Measurements from ENCODE around the gene SPPL3. TPM values are rescaled to one million over a fixed set of nuclear protein-coding genes. Genes with fewer than 3 reads are reported as not detected.

The SPPL3 gene
- polyA plus RNA-seq, 1 of the 3 experiments (the other 2 are of a cell fraction), result 18.8 TPM

DNA sequence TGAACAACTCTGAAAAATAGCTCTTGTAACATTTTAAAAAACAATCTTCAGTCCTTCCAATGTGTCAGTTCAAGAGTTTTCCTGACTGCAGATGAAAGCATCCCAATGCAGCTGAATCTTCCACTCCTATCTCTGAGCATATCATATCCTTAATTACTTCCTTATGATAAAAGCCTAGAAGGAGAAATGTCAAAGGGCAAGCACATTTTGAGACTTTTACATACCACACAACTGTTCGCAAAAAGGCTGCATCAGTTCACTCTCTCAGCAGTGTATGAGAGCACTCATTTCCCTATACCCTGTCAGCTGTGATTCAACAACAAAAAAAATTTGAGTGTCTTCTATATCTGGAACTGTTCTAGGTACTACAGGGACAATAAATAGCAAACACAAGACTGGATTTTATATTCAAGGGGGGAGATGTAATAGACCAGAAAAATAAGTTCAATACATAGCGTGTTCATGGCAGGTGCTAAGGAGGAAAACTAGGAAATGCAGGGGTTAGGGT lies 112.4 kb downstream of the SPPL3 start:
- peaks cover 9% of the 10 kb centered on the region; the same call in 1 of the 2 replicates for H3K79me2 ChIP-seq (ENCODE audit: insufficient read depth)
- H3K4me1 ChIP-seq (ENCODE audit: control insufficient read depth in 1 of 2, insufficient read depth in 2 of 2, low read depth in 1 of 2, low read length in 1 of 2), result no peaks in the 10 kb centered on the region; a peak in 1 of 4 replicates
- POLR2A ChIA-PET, result no interaction called here
- no peak overlapping the region for H3K4me3 ChIP-seq (ENCODE audit: low read depth in 2 of 2, low read length in 1 of 2)
- TF ChIP-seq, protein P1, sequence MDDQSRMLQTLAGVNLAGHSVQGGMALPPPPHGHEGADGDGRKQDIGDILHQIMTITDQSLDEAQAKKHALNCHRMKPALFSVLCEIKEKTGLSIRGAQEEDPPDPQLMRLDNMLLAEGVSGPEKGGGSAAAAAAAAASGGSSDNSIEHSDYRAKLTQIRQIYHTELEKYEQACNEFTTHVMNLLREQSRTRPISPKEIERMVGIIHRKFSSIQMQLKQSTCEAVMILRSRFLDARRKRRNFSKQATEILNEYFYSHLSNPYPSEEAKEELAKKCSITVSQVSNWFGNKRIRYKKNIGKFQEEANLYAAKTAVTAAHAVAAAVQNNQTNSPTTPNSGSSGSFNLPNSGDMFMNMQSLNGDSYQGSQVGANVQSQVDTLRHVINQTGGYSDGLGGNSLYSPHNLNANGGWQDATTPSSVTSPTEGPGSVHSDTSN (IDR thresholded peaks at IDR 0.05), result no peak
- TF ChIP-seq FOSL2 (IDR thresholded peaks at IDR 0.05; ENCODE audit: borderline replicate concordance, low read depth), result no peak
- no peak for TF ChIP-seq CHD2 (IDR thresholded peaks at IDR 0.05; ENCODE audit: low read length, partially characterized antibody)
- TF ChIP-seq, protein P2, sequence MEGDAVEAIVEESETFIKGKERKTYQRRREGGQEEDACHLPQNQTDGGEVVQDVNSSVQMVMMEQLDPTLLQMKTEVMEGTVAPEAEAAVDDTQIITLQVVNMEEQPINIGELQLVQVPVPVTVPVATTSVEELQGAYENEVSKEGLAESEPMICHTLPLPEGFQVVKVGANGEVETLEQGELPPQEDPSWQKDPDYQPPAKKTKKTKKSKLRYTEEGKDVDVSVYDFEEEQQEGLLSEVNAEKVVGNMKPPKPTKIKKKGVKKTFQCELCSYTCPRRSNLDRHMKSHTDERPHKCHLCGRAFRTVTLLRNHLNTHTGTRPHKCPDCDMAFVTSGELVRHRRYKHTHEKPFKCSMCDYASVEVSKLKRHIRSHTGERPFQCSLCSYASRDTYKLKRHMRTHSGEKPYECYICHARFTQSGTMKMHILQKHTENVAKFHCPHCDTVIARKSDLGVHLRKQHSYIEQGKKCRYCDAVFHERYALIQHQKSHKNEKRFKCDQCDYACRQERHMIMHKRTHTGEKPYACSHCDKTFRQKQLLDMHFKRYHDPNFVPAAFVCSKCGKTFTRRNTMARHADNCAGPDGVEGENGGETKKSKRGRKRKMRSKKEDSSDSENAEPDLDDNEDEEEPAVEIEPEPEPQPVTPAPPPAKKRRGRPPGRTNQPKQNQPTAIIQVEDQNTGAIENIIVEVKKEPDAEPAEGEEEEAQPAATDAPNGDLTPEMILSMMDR (IDR thresholded peaks at IDR 0.05), result no peak
- TF ChIP-seq MXI1 (IDR thresholded peaks at IDR 0.05; ENCODE audit: low read depth, low read length), result no peak
- no peak for TF ChIP-seq TAF1 (IDR thresholded peaks at IDR 0.05; ENCODE audit: borderline replicate concordance, low read depth, low read length)
- TF ChIP-seq GATA2 (CRISPR knock-in tag; IDR thresholded peaks at IDR 0.05), result no peak
- TF ChIP-seq, protein P3, sequence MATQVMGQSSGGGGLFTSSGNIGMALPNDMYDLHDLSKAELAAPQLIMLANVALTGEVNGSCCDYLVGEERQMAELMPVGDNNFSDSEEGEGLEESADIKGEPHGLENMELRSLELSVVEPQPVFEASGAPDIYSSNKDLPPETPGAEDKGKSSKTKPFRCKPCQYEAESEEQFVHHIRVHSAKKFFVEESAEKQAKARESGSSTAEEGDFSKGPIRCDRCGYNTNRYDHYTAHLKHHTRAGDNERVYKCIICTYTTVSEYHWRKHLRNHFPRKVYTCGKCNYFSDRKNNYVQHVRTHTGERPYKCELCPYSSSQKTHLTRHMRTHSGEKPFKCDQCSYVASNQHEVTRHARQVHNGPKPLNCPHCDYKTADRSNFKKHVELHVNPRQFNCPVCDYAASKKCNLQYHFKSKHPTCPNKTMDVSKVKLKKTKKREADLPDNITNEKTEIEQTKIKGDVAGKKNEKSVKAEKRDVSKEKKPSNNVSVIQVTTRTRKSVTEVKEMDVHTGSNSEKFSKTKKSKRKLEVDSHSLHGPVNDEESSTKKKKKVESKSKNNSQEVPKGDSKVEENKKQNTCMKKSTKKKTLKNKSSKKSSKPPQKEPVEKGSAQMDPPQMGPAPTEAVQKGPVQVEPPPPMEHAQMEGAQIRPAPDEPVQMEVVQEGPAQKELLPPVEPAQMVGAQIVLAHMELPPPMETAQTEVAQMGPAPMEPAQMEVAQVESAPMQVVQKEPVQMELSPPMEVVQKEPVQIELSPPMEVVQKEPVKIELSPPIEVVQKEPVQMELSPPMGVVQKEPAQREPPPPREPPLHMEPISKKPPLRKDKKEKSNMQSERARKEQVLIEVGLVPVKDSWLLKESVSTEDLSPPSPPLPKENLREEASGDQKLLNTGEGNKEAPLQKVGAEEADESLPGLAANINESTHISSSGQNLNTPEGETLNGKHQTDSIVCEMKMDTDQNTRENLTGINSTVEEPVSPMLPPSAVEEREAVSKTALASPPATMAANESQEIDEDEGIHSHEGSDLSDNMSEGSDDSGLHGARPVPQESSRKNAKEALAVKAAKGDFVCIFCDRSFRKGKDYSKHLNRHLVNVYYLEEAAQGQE (IDR thresholded peaks at IDR 0.05; ENCODE audit: low read depth, low read length), result no peak
- no peak for TF ChIP-seq JUND (IDR thresholded peaks at IDR 0.05)
- TF ChIP-seq, protein P4, sequence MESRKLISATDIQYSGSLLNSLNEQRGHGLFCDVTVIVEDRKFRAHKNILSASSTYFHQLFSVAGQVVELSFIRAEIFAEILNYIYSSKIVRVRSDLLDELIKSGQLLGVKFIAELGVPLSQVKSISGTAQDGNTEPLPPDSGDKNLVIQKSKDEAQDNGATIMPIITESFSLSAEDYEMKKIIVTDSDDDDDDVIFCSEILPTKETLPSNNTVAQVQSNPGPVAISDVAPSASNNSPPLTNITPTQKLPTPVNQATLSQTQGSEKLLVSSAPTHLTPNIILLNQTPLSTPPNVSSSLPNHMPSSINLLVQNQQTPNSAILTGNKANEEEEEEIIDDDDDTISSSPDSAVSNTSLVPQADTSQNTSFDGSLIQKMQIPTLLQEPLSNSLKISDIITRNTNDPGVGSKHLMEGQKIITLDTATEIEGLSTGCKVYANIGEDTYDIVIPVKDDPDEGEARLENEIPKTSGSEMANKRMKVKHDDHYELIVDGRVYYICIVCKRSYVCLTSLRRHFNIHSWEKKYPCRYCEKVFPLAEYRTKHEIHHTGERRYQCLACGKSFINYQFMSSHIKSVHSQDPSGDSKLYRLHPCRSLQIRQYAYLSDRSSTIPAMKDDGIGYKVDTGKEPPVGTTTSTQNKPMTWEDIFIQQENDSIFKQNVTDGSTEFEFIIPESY (IDR thresholded peaks at IDR 0.05; ENCODE audit: borderline replicate concordance, low read depth), result no peak
- no peak for TF ChIP-seq RXRA (IDR thresholded peaks at IDR 0.05; ENCODE audit: borderline replicate concordance, low read depth)
- TF ChIP-seq SIN3A (IDR thresholded peaks at IDR 0.05; ENCODE audit: borderline replicate concordance, low read depth, low read length), result no peak
- TF ChIP-seq, protein P5, sequence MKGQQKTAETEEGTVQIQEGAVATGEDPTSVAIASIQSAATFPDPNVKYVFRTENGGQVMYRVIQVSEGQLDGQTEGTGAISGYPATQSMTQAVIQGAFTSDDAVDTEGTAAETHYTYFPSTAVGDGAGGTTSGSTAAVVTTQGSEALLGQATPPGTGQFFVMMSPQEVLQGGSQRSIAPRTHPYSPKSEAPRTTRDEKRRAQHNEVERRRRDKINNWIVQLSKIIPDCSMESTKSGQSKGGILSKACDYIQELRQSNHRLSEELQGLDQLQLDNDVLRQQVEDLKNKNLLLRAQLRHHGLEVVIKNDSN (IDR thresholded peaks at IDR 0.05; ENCODE audit: borderline replicate concordance, low read depth), result no peak
- TF ChIP-seq RAD21 (IDR thresholded peaks at IDR 0.05; ENCODE audit: low read length), result no peak
- TF ChIP-seq FOXM1 (IDR thresholded peaks at IDR 0.05; ENCODE audit: low read depth), result no peak
- no peak for TF ChIP-seq FOXJ3 (CRISPR knock-in tag; IDR thresholded peaks at IDR 0.05)
- TF ChIP-seq RFX5 (IDR thresholded peaks at IDR 0.05; ENCODE audit: low read length), result no peak
- no peak for DNase-seq
- H3K9me2 ChIP-seq, result no peaks in the 10 kb centered on the region
- no peak overlapping the region for H3K27ac ChIP-seq (ENCODE audit: low read depth in 2 of 2, low read length in 1 of 2)
- no peak overlapping the region for H3K4me2 ChIP-seq
- no peaks in the 10 kb centered on the region for H4K20me1 ChIP-seq (ENCODE audit: insufficient read depth)
- no peaks in the 10 kb centered on the region for H3F3A ChIP-seq (replicated peaks; ENCODE audit: insufficient read depth)
- no peak overlapping the region for H2AFZ ChIP-seq (ENCODE audit: low read depth)
- H3K27me3 ChIP-seq (ENCODE audit: insufficient read depth), result no peaks in the 10 kb centered on the region
- peaks cover 17% of the 10 kb centered on the region; the same call in 1 of the 2 replicates for H3K9me3 ChIP-seq
- CTCF ChIA-PET, result interaction anchor here (1.0 kb wide), 1 partner anchor 83 kb away, joined by 3 read pairs; no protein-coding TSS in a partner anchor
- peaks cover 2 to 20% of the 10 kb centered on the region in 2 experiments for H3K36me3 ChIP-seq (replicated peaks in 1 of 2; ENCODE audit: control insufficient read depth in 1 of 2, insufficient read depth in 2 of 2, low read length in 1 of 2)
- WGBS (ENCODE audit: low lambda C conversion rate), result 85% methylated on average over 2 of the region's 2 CpGs
- H3K9ac ChIP-seq, result no peak overlapping the region
